ENCODE data around the gene LRMDA. TPM values are rescaled to one million over a fixed set of nuclear protein-coding genes. Genes with fewer than 3 reads are reported as not detected.

The LRMDA gene
- total RNA-seq, 1 donor from 2014 or later, result 0.96 TPM

DNA sequence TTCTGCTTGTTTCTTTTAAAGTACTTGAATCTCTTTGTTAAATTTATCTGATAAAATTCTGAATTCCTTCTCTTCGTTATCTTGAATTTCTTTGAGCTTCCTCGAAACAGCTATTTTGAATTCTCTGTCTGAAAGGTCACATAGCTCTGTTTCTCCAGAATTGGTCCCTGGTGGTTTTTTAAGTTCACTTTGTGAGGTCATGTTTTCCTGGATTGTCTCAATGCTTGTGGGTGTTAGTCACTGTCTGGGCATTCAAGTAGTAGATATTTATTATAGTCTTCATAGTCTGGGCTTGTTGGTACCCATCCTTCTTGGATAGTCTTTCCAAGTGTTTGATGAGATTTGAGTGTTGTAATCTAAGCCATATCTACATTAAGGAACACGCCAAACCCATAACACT lies 1060.6 kb downstream of the LRMDA start:
- no peak for DNase-seq (ENCODE audit: low spot score in 2 of 2)
- TF ChIP-seq, protein P1, sequence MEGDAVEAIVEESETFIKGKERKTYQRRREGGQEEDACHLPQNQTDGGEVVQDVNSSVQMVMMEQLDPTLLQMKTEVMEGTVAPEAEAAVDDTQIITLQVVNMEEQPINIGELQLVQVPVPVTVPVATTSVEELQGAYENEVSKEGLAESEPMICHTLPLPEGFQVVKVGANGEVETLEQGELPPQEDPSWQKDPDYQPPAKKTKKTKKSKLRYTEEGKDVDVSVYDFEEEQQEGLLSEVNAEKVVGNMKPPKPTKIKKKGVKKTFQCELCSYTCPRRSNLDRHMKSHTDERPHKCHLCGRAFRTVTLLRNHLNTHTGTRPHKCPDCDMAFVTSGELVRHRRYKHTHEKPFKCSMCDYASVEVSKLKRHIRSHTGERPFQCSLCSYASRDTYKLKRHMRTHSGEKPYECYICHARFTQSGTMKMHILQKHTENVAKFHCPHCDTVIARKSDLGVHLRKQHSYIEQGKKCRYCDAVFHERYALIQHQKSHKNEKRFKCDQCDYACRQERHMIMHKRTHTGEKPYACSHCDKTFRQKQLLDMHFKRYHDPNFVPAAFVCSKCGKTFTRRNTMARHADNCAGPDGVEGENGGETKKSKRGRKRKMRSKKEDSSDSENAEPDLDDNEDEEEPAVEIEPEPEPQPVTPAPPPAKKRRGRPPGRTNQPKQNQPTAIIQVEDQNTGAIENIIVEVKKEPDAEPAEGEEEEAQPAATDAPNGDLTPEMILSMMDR (IDR thresholded peaks at IDR 0.05), result no peak
- intact Hi-C loops (cut with DNase I), result loop anchor here (5.0 kb wide), 2 partner anchors 60 to 95 kb away; no protein-coding TSS in a partner anchor
- Histone ChIP-seq H3K4me3 (no peak overlapping the region), H3K9me3 (peaks cover 17 to 57% of the 10 kb centered on the region in 2 donors), H3K4me1 (peaks cover 0 to 2% of the 10 kb centered on the region in 2 donors), H3K27ac (peak overlapping the region; percentile 81), H3K27me3 (no peaks in the 10 kb centered on the region), H3K36me3 (no peaks in the 10 kb centered on the region)

DNA sequence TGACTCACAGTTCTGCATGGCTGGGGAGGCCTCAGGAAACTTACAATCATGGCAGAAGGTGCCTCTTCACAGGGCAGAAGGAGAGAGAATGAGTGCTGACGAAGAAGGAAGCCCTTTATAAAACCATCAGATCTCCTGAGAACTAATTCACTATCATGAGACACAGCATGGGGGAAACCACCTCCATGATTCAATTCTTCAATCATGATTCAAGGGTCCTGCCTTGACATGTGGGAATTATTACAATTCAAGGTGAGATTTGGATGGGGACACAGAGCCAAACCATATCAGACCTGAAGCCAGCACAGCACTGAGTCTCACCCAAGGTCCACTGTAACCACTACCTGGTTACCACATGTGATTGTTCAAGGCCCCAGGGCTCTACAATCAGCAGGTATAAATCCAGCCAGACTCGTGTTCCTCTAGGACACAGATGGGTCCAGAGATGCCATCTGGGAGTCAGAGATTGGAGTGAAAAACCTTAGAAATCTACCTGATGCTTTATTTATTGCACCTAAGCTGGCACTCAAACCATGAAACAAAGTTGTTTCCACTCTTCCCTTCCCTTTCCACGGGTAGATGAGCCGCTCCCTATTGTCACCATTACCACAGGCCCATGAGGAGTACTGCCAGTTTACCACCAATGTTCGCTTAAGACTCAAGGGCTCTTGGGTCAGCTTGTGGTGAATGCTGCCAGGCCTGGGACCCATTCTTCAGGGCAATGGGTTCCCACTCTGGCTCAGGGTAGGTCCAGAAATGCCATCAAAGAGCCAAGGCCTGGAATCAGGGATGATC lies 1061.5 kb downstream of the LRMDA start:
- no peak overlapping the region for H3K4me3 ChIP-seq
- peak overlapping the region; percentile 81 for H3K27ac ChIP-seq
- intact Hi-C loops (cut with DNase I), result loop anchor here (5.0 kb wide), 2 partner anchors 61 to 96 kb away; no protein-coding TSS in a partner anchor

DNA sequence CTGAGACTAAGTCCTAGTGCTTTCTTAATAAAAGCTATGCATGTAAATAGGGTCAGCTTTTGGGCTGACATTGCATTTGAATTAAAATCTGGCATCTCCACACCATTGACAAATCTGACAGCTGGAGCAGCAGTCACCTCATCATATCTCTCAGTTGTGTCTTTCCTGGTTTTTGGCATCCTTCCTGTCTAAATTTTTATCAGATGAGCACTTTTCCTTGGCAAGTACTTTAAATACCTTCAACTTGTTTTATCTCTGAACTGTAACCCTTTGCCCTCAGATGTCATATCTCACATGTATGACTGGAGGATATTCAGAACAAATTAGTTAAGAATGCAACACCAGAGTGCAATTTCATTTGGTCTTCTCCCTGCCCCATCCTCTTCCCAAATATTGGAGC lies 1066.2 kb downstream of the LRMDA start:
- no peak overlapping the region for H3K27ac ChIP-seq
- no peaks in the 10 kb centered on the region for H3K27me3 ChIP-seq
- no peak overlapping the region for H3K4me3 ChIP-seq
- no peak for DNase-seq (ENCODE audit: low spot score in 2 of 2)
- TF ChIP-seq, protein P1 (IDR thresholded peaks at IDR 0.05), result no peak
- no peaks in the 10 kb centered on the region for H3K36me3 ChIP-seq
- H3K4me1 ChIP-seq, result no peaks in the 10 kb centered on the region
- peaks cover 10 to 30% of the 10 kb centered on the region in 2 donors for H3K9me3 ChIP-seq
- intact Hi-C loops (cut with DNase I), result no loop called here

More for the DNA sequence above, 1061.5 kb downstream of the LRMDA start:
- Histone ChIP-seq H3K36me3 (no peaks in the 10 kb centered on the region), H3K27me3 (no peaks in the 10 kb centered on the region), H3K4me1 (peaks cover 0 to 2% of the 10 kb centered on the region in 2 donors), H3K9me3 (peaks cover 17 to 57% of the 10 kb centered on the region in 2 donors)
- no peak for DNase-seq (ENCODE audit: low spot score in 2 of 2)
- TF ChIP-seq, protein P1 (IDR thresholded peaks at IDR 0.05), result no peak

DNA sequence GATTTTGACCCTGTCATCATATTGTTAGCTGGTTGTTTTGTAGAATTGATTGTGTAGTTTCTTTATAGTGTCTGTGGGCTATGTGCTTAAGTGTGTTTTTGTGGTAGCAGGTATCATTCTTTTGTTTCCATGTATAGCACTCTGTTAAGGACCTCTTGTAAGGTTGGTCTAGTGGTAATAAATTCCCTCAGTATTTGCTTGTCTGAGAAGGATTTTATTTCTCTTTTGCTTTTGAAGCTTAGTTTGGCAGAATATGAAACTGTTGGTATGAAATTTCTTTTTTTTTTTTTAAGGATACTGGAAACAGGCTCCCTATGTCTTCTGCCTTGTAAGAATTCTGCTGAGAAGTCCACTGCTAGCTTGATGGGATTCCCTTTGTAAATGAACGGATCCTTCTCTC lies 1073.4 kb downstream of the LRMDA start:
- Histone ChIP-seq H3K4me3 (no peak overlapping the region), H3K27ac (no peak overlapping the region), H3K4me1 (no peaks in the 10 kb centered on the region), H3K36me3 (no peaks in the 10 kb centered on the region), H3K9me3 (peaks cover 5 to 31% of the 10 kb centered on the region in 2 donors), H3K27me3 (no peaks in the 10 kb centered on the region)
- no peak for DNase-seq (ENCODE audit: low spot score in 2 of 2)
- TF ChIP-seq, protein P1 (IDR thresholded peaks at IDR 0.05), result no peak
- intact Hi-C loops (cut with DNase I), result no loop called here

DNA sequence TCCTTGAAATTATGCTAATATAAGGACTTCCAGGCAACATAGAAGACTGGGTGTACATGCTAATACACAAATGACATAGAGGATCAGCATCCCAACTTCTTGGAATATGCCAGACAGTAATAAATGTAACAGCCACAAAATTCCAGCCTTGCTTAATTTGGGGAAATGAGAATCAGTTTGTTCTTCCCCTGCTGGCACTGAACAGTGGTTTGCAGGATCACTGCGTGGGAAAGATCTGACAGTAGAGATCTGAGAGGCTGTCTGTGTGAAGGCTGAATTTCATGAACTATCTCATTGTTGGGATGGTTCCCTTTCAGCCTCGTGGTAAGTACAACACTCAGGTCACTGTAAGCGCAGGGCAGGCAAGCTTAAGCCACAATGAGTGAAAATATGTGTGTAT lies 1078.0 kb downstream of the LRMDA start:
- Histone ChIP-seq H3K4me3 (no peak overlapping the region), H3K27me3 (no peaks in the 10 kb centered on the region), H3K9me3 (peaks cover 0 to 18% of the 10 kb centered on the region in 2 donors), H3K36me3 (no peaks in the 10 kb centered on the region), H3K4me1 (no peaks in the 10 kb centered on the region), H3K27ac (no peak overlapping the region)
- TF ChIP-seq, protein P1 (IDR thresholded peaks at IDR 0.05), result no peak
- DNase-seq (ENCODE audit: low spot score in 2 of 2), result no peak
- intact Hi-C loops (cut with DNase I), result no loop called here

Measured in ascending aorta (tissue), 2 donors.